HepG2 (cell line): ENCODE measurements around the gene TMEM214. TPM values are rescaled to one million over a fixed set of nuclear protein-coding genes. Genes with fewer than 3 reads are reported as not detected.

Source experiments
- ATAC-seq: fragments of 200-7000 bp; cut with Tn5 transposase; 3 replicates; pipeline ENCODE4 v1.9.1; 2020; ENCODE audit warnings: mild to moderate bottlenecking, moderate library complexity
- BruUV-seq: library from RNA; stranded (reverse); fragments of 400-500 nt; replicated peaks from 2 replicates; lab custom pipeline; 2021; lab: Mats Ljungman, UMichigan
- CTCF ChIA-PET: fragments of 300-600 bp; formaldehyde crosslinking; extraction: SDS; loops from one replicate; lab custom pipeline; 2021; ENCODE audit warnings: low total read pairs, inconsistent platforms, low intra/inter-chr PET ratio; lab: Yijun Ruan, JAX
- POLR2A ChIA-PET: fragments of 350-600 bp; sonication (Branson Sonifier 250); formaldehyde crosslinking; loops from one replicate; lab custom pipeline; 2020; ENCODE audit warnings: antibody characterized with exemption, inconsistent platforms; lab: Yijun Ruan, JAX
- DNase-seq: peaks from one replicate; pipeline ENCODE4 v3.0.0-alpha.2; 2015; ENCODE audit warnings: low spot score
- FAIRE-seq: peaks from 3 replicates; lab custom pipeline; 2011; peaks lifted over from hg19 to GRCh38; lab: Jason Lieb, UNC
- H2AFZ ChIP-seq: one replicate; pipeline ENCODE4 v1.6.1; 2011; ENCODE audit warnings: low read length, inconsistent platforms
- H3K27ac ChIP-seq: fragments of 300-600 bp; 3 replicates; pipeline ENCODE4 v1.8.0; 2011; ENCODE audit warnings: mixed run types, mild to moderate bottlenecking, mixed read lengths, low read length, inconsistent platforms; ENCODE audit not compliant: insufficient read depth; ENCODE audit errors: extremely low read length
- H3K27me3 ChIP-seq, 2 experiments: fragments of 200-600 bp in 1 of 2; 2 replicates in 1 of 2; 3 replicates in 1 of 2; pipeline versions ENCODE4 v1.6.0 to v1.8.0; 2011; ENCODE audit warnings: low read length in 2 of 2, mild to moderate bottlenecking in 2 of 2, moderate library complexity in 2 of 2, inconsistent platforms in 1 of 2; ENCODE audit not compliant: insufficient read depth in 2 of 2, control insufficient read depth in 1 of 2
- H3K36me3 ChIP-seq, 2 experiments: fragments of 200-600 bp in 1 of 2; replicated peaks in 1 of 2; 2 replicates in 1 of 2; 3 replicates in 1 of 2; pipeline versions ENCODE4 v1.5.1 to v1.8.0; 2011; ENCODE audit warnings: low read length in 2 of 2, inconsistent platforms in 1 of 2; ENCODE audit not compliant: insufficient read depth in 2 of 2, control insufficient read depth in 1 of 2
- H3K4me1 ChIP-seq: 2 replicates; pipeline ENCODE4 v1.5.1; 2012; ENCODE audit warnings: low read length, inconsistent platforms; ENCODE audit not compliant: insufficient read depth
- H3K4me2 ChIP-seq: 2 replicates; pipeline ENCODE4 v1.6.0; 2011; ENCODE audit warnings: low read depth, low read length, inconsistent platforms
- H3K4me3 ChIP-seq, 3 experiments: fragments of 200-600 bp in 1 of 3; sonication (generic), shearing (Covaris generic) in 1 of 3; replicated peaks in 1 of 3; 2 replicates each; pipeline ENCODE4 v1.5.1; 2011 to 2016; ENCODE audit warnings: low read length in 3 of 3, inconsistent platforms in 2 of 3, low read depth in 2 of 3, mild to moderate bottlenecking in 2 of 3, control low read depth in 1 of 3, mixed read lengths in 1 of 3; ENCODE audit not compliant: insufficient read depth in 1 of 3
- H3K79me2 ChIP-seq: one replicate; pipeline ENCODE4 v1.6.1; 2011; ENCODE audit warnings: low read length, inconsistent platforms; ENCODE audit not compliant: insufficient read depth
- H3K9ac ChIP-seq: 2 replicates; pipeline ENCODE4 v1.6.0; 2011; ENCODE audit warnings: mild to moderate bottlenecking, low read depth, low read length, inconsistent platforms; ENCODE audit not compliant: insufficient read depth
- H3K9me3 ChIP-seq: 2 replicates; pipeline ENCODE4 v1.5.1; 2012; ENCODE audit warnings: mild to moderate bottlenecking, low read length
- H4K20me1 ChIP-seq: 2 replicates; pipeline ENCODE4 v1.6.0; 2011; ENCODE audit warnings: inconsistent platforms, mild to moderate bottlenecking, low read length, moderate library complexity; ENCODE audit not compliant: insufficient read depth
- CHD2 ChIP-seq: IDR thresholded peaks from 2 replicates; pipeline ENCODE4 v1.6.1; 2011; ENCODE audit warnings: low read depth, low read length, improper control_type of control experiment
- HOXD1 ChIP-seq: sonication (generic); formaldehyde crosslinking; IDR thresholded peaks from 2 replicates; pipeline ENCODE4 v1.5.0; 2020; ENCODE audit warnings: missing genetic modification reagents
- NR3C1 ChIP-seq: sonication (generic); formaldehyde crosslinking; IDR thresholded peaks from 2 replicates; pipeline ENCODE4 v1.4.0; 2020; ENCODE audit warnings: missing genetic modification reagents
- PHF5A ChIP-seq: IDR thresholded peaks from one replicate; pipeline ENCODE4 v1.6.1; 2018; ENCODE audit warnings: low read depth, missing genetic modification reagents; ENCODE audit not compliant: unreplicated experiment
- SOX13 ChIP-seq, 3 experiments: fragments of 450-650 bp in 1 of 3; sonication (generic) in 1 of 3; formaldehyde crosslinking in 1 of 3; IDR thresholded peaks in 2 of 3; conservative IDR thresholded peaks in 1 of 3; 2 replicates each; pipeline versions ENCODE4 v1.5.0 to v1.6.1; 2016 to 2020; ENCODE audit warnings: antibody characterized with exemption in 1 of 3, mild to moderate bottlenecking in 1 of 3, missing compliant biosample characterization in 1 of 3, missing genetic modification reagents in 1 of 3, moderate library complexity in 1 of 3
- THAP11 ChIP-seq: IDR thresholded peaks from 2 replicates; pipeline ENCODE4 v1.6.1; 2016; ENCODE audit warnings: missing biosample characterization, missing genetic modification reagents
- ZBTB38 ChIP-seq: sonication (generic); formaldehyde crosslinking; IDR thresholded peaks from 2 replicates; pipeline ENCODE4 v1.5.1; 2020; ENCODE audit warnings: mild to moderate bottlenecking, missing genetic modification reagents
- ZFP1 ChIP-seq: IDR thresholded peaks from 2 replicates; pipeline ENCODE4 v1.6.1; 2016
- ZNF333 ChIP-seq: sonication (generic); formaldehyde crosslinking; IDR thresholded peaks from 2 replicates; pipeline ENCODE4 v1.4.0; 2020; ENCODE audit warnings: mild to moderate bottlenecking, missing genetic modification reagents, borderline replicate concordance
- WGBS: methylation state at CpG from one replicate; pipeline ENCODE4 v1.1.6; 2017; ENCODE audit warnings: low lambda C conversion rate; 5-methylcytosine and 5-hydroxymethylcytosine counted together
- in situ Hi-C: cut with HindIII; loops from 2 replicates; pipeline ENCODE4 v1.10.0; 2017; ENCODE audit warnings: low pct_unique_long_range_greater_than_20kb; ENCODE audit not compliant: extremely low pct_ligation_motif_present
- intact Hi-C: fragments of 100-400 bp; cut with micrococcal nuclease; formaldehyde crosslinking; loops from one replicate; pipeline ENCODE4 v1.10.0; 2022; ENCODE audit not compliant: unreplicated experiment
- polyA plus RNA-seq, 8 experiments: library from polyadenylated mRNA; depleted of rRNA in 3 of 8; stranded (reverse) in 7 of 8; unstranded in 1 of 8; fragments of >200 nt; fragmentation: Illumina TruSeq in 4 of 8; extraction: Trizol in 4 of 8; gene quantifications; 2 replicates each; pipeline versions ENCODE4 v1.2.1 to v1.2.3, GENCODE V29; 2011 to 2016; ENCODE audit warnings: low read depth in 4 of 8, missing spikeins in 1 of 8, mixed read lengths in 1 of 8; ENCODE audit not compliant: insufficient read depth in 1 of 8
- total RNA-seq, 5 experiments: library from RNA; depleted of rRNA; stranded (reverse); fragments of >200 nt; fragmentation: Illumina TruSeq; extraction: Trizol; gene quantifications; 2 replicates each; pipeline ENCODE4 v1.2.3, GENCODE V29; 2016; ENCODE audit warnings: low read depth in 1 of 5
- TF ChIP-seq, protein P1 (sequence below): sonication (generic); formaldehyde crosslinking; IDR thresholded peaks from 2 replicates; pipeline ENCODE4 v1.5.0; 2020; ENCODE audit warnings: missing genetic modification reagents
- TF ChIP-seq, protein P2 (sequence below): sonication (generic); formaldehyde crosslinking; IDR thresholded peaks from 2 replicates; pipeline ENCODE4 v1.4.0; 2020; ENCODE audit warnings: missing genetic modification reagents
- TF ChIP-seq, protein P3 (sequence below): sonication (generic); formaldehyde crosslinking; IDR thresholded peaks from 2 replicates; pipeline ENCODE4 v1.4.0; 2020; ENCODE audit warnings: missing genetic modification reagents

The TMEM214 gene
- total and polyA plus RNA-seq, 2 of the 13 experiments (the other 11 are each of a cell fraction or from before 2014, with no cell fraction given), result 58.3 to 132 TPM

DNA sequence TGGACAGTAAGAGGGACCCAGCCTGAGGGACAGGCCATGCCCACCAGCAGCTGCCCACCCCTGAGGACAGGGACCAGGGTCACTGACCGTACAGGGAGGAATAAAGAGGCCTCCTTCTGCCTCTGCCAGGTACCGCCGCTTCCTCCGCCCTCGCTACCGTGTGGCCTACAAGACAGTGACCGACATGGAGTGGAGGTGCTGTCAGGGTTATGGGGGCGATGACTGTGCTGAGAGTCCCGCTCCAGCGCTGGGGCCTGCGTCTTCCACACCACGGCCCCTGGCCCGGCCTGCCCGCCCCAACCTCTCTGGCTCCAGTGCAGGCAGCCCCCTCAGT, 47.8 kb downstream of the TMEM214 start:
- Histone ChIP-seq H3K27ac (no peak overlapping the region), H3K9me3 (no peaks in the 10 kb centered on the region), H3K4me2 (peak overlapping the region; percentile 72), H3K36me3 (no peaks in the 10 kb centered on the region), H4K20me1 (no peaks in the 10 kb centered on the region), H2AFZ (no peak overlapping the region), H3K79me2 (no peaks in the 10 kb centered on the region), H3K4me3 (peak overlapping the region in 1 of 3 experiments; percentile 65; a peak in 1 of 6 replicates), H3K27me3 (no peaks in the 10 kb centered on the region), H3K9ac (no peak overlapping the region), H3K4me1 (peaks cover 85% of the 10 kb centered on the region)
- ChIA-PET CTCF (no interaction called here), POLR2A (interaction anchor here (0.7 to 9.2 kb wide), 16 partner anchors 8 to 277 kb away, joined by 3 to 106 read pairs (median 4); partner anchors contain the start of genes AGBL5, ATRAID, GTF3C2 and OST4)
- DNase-seq (no peak), FAIRE-seq (no peak), ATAC-seq (no peak)
- intact Hi-C loops, result loop anchor here (10.0 kb wide), 1 partner anchor 46 kb away; the partner anchor contains the start of gene TMEM214
- in situ Hi-C loops, result no loop called here
- no TSS peak for BruUV-seq
- 95% methylated on average over 14 of the region's 14 CpGs for WGBS
- no peak for TF ChIP-seq NR3C1 (CRISPR knock-in tag)
- no peak for TF ChIP-seq PHF5A (CRISPR knock-in tag)
- TF ChIP-seq HOXD1, result no peak
- TF ChIP-seq SOX13 (IDR thresholded peaks at IDR 0.05), result no peak
- TF ChIP-seq SOX13 (CRISPR knock-in tag; conservative IDR thresholded peaks at IDR 0.05 in 1 of 2, IDR thresholded peaks at IDR 0.05 in 1 of 2), result no peak
- TF ChIP-seq, protein P1, sequence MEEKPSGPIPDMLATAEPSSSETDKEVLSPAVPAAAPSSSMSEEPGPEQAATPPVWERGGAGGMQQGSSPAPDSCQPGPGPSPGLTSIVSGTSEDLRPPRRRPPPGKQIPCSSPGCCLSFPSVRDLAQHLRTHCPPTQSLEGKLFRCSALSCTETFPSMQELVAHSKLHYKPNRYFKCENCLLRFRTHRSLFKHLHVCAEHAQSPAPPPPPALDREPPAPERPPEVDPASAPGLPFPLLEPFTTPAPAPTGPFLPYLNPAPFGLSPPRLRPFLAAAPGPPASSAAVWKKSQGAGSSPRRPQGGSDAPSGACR (CRISPR knock-in tag), result no peak
- TF ChIP-seq THAP11, result no peak
- TF ChIP-seq, protein P2, sequence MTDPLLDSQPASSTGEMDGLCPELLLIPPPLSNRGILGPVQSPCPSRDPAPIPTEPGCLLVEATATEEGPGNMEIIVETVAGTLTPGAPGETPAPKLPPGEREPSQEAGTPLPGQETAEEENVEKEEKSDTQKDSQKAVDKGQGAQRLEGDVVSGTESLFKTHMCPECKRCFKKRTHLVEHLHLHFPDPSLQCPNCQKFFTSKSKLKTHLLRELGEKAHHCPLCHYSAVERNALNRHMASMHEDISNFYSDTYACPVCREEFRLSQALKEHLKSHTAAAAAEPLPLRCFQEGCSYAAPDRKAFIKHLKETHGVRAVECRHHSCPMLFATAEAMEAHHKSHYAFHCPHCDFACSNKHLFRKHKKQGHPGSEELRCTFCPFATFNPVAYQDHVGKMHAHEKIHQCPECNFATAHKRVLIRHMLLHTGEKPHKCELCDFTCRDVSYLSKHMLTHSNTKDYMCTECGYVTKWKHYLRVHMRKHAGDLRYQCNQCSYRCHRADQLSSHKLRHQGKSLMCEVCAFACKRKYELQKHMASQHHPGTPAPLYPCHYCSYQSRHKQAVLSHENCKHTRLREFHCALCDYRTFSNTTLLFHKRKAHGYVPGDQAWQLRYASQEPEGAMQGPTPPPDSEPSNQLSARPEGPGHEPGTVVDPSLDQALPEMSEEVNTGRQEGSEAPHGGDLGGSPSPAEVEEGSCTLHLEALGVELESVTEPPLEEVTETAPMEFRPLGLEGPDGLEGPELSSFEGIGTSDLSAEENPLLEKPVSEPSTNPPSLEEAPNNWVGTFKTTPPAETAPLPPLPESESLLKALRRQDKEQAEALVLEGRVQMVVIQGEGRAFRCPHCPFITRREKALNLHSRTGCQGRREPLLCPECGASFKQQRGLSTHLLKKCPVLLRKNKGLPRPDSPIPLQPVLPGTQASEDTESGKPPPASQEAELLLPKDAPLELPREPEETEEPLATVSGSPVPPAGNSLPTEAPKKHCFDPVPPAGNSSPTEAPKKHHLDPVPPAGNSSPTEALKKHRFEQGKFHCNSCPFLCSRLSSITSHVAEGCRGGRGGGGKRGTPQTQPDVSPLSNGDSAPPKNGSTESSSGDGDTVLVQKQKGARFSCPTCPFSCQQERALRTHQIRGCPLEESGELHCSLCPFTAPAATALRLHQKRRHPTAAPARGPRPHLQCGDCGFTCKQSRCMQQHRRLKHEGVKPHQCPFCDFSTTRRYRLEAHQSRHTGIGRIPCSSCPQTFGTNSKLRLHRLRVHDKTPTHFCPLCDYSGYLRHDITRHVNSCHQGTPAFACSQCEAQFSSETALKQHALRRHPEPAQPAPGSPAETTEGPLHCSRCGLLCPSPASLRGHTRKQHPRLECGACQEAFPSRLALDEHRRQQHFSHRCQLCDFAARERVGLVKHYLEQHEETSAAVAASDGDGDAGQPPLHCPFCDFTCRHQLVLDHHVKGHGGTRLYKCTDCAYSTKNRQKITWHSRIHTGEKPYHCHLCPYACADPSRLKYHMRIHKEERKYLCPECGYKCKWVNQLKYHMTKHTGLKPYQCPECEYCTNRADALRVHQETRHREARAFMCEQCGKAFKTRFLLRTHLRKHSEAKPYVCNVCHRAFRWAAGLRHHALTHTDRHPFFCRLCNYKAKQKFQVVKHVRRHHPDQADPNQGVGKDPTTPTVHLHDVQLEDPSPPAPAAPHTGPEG (CRISPR knock-in tag), result no peak
- TF ChIP-seq CHD2, result no peak
- no peak for TF ChIP-seq ZFP1 (CRISPR knock-in tag)
- TF ChIP-seq ZNF333 (CRISPR knock-in tag), result 0 out of 2 replicates have a peak, but pooled peaks have one; percentile 27
- TF ChIP-seq, protein P3, sequence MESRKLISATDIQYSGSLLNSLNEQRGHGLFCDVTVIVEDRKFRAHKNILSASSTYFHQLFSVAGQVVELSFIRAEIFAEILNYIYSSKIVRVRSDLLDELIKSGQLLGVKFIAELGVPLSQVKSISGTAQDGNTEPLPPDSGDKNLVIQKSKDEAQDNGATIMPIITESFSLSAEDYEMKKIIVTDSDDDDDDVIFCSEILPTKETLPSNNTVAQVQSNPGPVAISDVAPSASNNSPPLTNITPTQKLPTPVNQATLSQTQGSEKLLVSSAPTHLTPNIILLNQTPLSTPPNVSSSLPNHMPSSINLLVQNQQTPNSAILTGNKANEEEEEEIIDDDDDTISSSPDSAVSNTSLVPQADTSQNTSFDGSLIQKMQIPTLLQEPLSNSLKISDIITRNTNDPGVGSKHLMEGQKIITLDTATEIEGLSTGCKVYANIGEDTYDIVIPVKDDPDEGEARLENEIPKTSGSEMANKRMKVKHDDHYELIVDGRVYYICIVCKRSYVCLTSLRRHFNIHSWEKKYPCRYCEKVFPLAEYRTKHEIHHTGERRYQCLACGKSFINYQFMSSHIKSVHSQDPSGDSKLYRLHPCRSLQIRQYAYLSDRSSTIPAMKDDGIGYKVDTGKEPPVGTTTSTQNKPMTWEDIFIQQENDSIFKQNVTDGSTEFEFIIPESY, result peak; percentile 46; the same call in 1 of the 2 replicates
- TF ChIP-seq ZBTB38 (CRISPR knock-in tag), result peak; percentile 62
